Ovary (tissue), 3 donors: Measurements from ENCODE around the gene MBD4.

Source experiments
- EP300 ChIP-seq: sonication (generic); formaldehyde crosslinking; IDR thresholded peaks from one replicate; pipeline ENCODE4 v1.6.1; 2017; ENCODE audit warnings: antibody characterized with exemption
- POLR2A ChIP-seq: fragments of 450-650 bp; IDR thresholded peaks from one replicate; pipeline ENCODE4 v1.6.1; 2017; ENCODE audit warnings: antibody characterized with exemption, mild to moderate bottlenecking, moderate library complexity
- TF ChIP-seq, protein P1 (sequence below), 3 donors: fragments of 450-650 bp in 2 of 3; fragments of 200-600 bp in 1 of 3; IDR thresholded peaks; one replicate each; pipeline versions ENCODE4 v1.5.1 to v1.8.0; 2016 to 2022; ENCODE audit warnings: antibody characterized with exemption in 3 of 3, mild to moderate bottlenecking in 1 of 3
- donor health status: DM: no; HTN: no; CAD: no.

- no peak for TF ChIP-seq EP300
- TF ChIP-seq, protein P1, sequence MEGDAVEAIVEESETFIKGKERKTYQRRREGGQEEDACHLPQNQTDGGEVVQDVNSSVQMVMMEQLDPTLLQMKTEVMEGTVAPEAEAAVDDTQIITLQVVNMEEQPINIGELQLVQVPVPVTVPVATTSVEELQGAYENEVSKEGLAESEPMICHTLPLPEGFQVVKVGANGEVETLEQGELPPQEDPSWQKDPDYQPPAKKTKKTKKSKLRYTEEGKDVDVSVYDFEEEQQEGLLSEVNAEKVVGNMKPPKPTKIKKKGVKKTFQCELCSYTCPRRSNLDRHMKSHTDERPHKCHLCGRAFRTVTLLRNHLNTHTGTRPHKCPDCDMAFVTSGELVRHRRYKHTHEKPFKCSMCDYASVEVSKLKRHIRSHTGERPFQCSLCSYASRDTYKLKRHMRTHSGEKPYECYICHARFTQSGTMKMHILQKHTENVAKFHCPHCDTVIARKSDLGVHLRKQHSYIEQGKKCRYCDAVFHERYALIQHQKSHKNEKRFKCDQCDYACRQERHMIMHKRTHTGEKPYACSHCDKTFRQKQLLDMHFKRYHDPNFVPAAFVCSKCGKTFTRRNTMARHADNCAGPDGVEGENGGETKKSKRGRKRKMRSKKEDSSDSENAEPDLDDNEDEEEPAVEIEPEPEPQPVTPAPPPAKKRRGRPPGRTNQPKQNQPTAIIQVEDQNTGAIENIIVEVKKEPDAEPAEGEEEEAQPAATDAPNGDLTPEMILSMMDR (IDR thresholded peaks at IDR 0.05) = no peak
- no peak for TF ChIP-seq POLR2A
Measured at GRCh38 chr3:129421236-129421883, 18.4 kb downstream of the MBD4 start.
